Neural progenitor cell (in vitro differentiated cells): ENCODE results near the gene NSMF. TPM values are rescaled to one million over a fixed set of nuclear protein-coding genes. Genes with fewer than 3 reads are reported as not detected.

Experiments
- DNase-seq: peaks from one replicate; pipeline ENCODE4 v3.0.0-alpha.2; 2016; ENCODE audit warnings: low spot score
- H2AFZ ChIP-seq: fragments of 200-600 bp; sonication (generic); replicated peaks from 2 replicates; pipeline ENCODE4 v1.6.1; 2016; ENCODE audit warnings: antibody characterized with exemption
- H3F3A ChIP-seq: fragments of 200-600 bp; sonication (generic); 2 replicates; pipeline ENCODE4 v1.6.1; 2016; ENCODE audit warnings: antibody characterized with exemption, low read depth
- H3K27ac ChIP-seq: fragments of 200-600 bp; sonication (generic); 2 replicates; pipeline ENCODE4 v1.5.1; 2016; ENCODE audit warnings: mild to moderate bottlenecking
- H3K27me3 ChIP-seq: fragments of 200-600 bp; sonication (generic); 2 replicates; pipeline ENCODE4 v1.6.1; 2016; ENCODE audit warnings: mild to moderate bottlenecking, moderate library complexity
- H3K36me3 ChIP-seq: fragments of 200-600 bp; sonication (generic); 2 replicates; pipeline ENCODE4 v1.5.1; 2016
- H3K4me1 ChIP-seq: fragments of 200-600 bp; sonication (generic); 2 replicates; pipeline ENCODE4 v1.6.1; 2016; ENCODE audit warnings: mixed run types
- H3K4me2 ChIP-seq: fragments of 200-600 bp; sonication (generic); 2 replicates; pipeline ENCODE4 v1.6.1; 2016
- H3K4me3 ChIP-seq: fragments of 200-600 bp; sonication (generic); 2 replicates; pipeline ENCODE4 v1.5.1; 2016
- H3K79me2 ChIP-seq: fragments of 200-600 bp; sonication (generic); 2 replicates; pipeline ENCODE4 v1.6.1; 2016; ENCODE audit warnings: low read depth
- H3K9ac ChIP-seq: fragments of 200-600 bp; sonication (generic); 2 replicates; pipeline ENCODE4 v1.6.1; 2016
- H3K9me3 ChIP-seq: fragments of 200-600 bp; sonication (generic); 2 replicates; pipeline ENCODE4 v1.5.1; 2016; ENCODE audit warnings: low read depth
- H4K20me1 ChIP-seq: fragments of 200-600 bp; sonication (generic); 2 replicates; pipeline ENCODE4 v1.6.1; 2016; ENCODE audit warnings: low read depth
- H3K27ac Mint-ChIP-seq: 3 replicates; pipeline ENCODE4 v1.8.0; 2021; ENCODE audit warnings: mixed read lengths
- H3K27me3 Mint-ChIP-seq: 2 replicates; pipeline ENCODE4 v1.8.0; 2022; ENCODE audit warnings: low read depth, mild to moderate bottlenecking, inconsistent platforms, moderate library complexity, mixed read lengths; ENCODE audit not compliant: insufficient read depth
- H3K36me3 Mint-ChIP-seq: 3 replicates; pipeline ENCODE4 v1.8.0; 2021; ENCODE audit warnings: mixed read lengths
- H3K4me1 Mint-ChIP-seq: 3 replicates; pipeline ENCODE4 v1.8.0; 2021; ENCODE audit warnings: mixed read lengths
- H3K4me3 Mint-ChIP-seq: 3 replicates; pipeline ENCODE4 v1.8.0; 2021; ENCODE audit warnings: mild to moderate bottlenecking, moderate library complexity, mixed read lengths
- H3K9me3 Mint-ChIP-seq: 3 replicates; pipeline ENCODE4 v1.8.0; 2020; ENCODE audit warnings: mixed read lengths
- CTCF ChIP-seq: fragments of 200-600 bp; sonication (generic); IDR thresholded peaks from 2 replicates; pipeline ENCODE4 v1.5.1; 2017; ENCODE audit warnings: antibody characterized with exemption, mild to moderate bottlenecking
- EZH2 ChIP-seq: fragments of 200-600 bp; sonication (generic); IDR thresholded peaks from 2 replicates; pipeline ENCODE4 v1.6.1; 2017; ENCODE audit warnings: antibody characterized with exemption, mild to moderate bottlenecking, moderate library complexity
- EZH2phosphoT487 ChIP-seq: fragments of 200-600 bp; sonication (generic); IDR thresholded peaks from 2 replicates; pipeline ENCODE4 v1.6.1; 2017; ENCODE audit warnings: antibody characterized with exemption
- total RNA-seq: library from RNA; depleted of rRNA; stranded (reverse); fragments of >200 nt; gene quantifications from 2 replicates; pipeline ENCODE4 v1.2.3, GENCODE V29; 2015; ENCODE audit warnings: low replicate concordance

NSMF gene
- total RNA-seq, 1 donor from 2014 or later: 17.1 TPM

- no peak overlapping the region for H3K4me3 ChIP-seq
- no peaks in the 10 kb centered on the region for H4K20me1 ChIP-seq
- Mint-ChIP-seq H3K9me3 (no peaks in the 10 kb centered on the region), H3K27me3 (peaks cover 11% of the 10 kb centered on the region), H3K36me3 (peaks cover 2% of the 10 kb centered on the region), H3K4me1 (peaks cover 26% of the 10 kb centered on the region), H3K4me3 (no peak overlapping the region), H3K27ac (no peak overlapping the region)
- H3K4me2 ChIP-seq: no peak overlapping the region
- H3K36me3 ChIP-seq: no peaks in the 10 kb centered on the region
- H3K9ac ChIP-seq: no peak overlapping the region
- no peaks in the 10 kb centered on the region for H3K79me2 ChIP-seq
- no peak for TF ChIP-seq CTCF
- no peak for TF ChIP-seq EZH2
- no peak for TF ChIP-seq EZH2phosphoT487
- no peaks in the 10 kb centered on the region for H3K4me1 ChIP-seq
- H3K27me3 ChIP-seq: peaks cover 30% of the 10 kb centered on the region
- H3K27ac ChIP-seq: no peak overlapping the region
- no peak for DNase-seq
- no peaks in the 10 kb centered on the region for H3K9me3 ChIP-seq
- no peak overlapping the region for H2AFZ ChIP-seq
- H3F3A ChIP-seq: peaks cover 21% of the 10 kb centered on the region
These were observed 14.9 kb downstream of the NSMF start for GRCh38 chr9:137444106-137444790.

DNA sequence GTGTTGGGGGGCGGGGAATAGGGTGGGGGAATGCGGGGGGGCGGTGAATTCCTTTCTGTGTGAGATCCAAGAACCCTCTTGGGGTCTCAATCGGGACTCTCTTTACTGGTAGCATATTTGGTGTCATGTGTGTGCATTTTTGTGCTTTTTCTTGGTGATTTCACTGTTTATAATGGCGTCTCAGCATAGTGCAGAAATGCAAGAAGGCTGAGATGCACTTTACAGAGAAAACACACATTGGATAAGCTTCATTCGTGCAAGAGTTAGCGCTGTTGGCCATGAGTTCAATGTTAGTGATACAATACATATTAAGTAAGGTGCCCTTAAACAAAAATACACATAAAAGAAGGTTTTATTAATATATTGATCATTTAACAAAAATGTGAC lies 17.2 kb downstream of the NSMF start:
- no peak overlapping the region for H3K27ac Mint-ChIP-seq
- peak overlapping the region; percentile 60 for H3K4me3 ChIP-seq
- no peak overlapping the region for H2AFZ ChIP-seq

GRCh38 chr9:137441289-137441934 lies 17.7 kb downstream of the NSMF start, which contains the start of gene ENTPD8:
Gene ENTPD8, minus strand, starts transcription at chr9:137441357. Its CDS starts 3,072 bp downstream, at chr9:137438285.
- peak within 1 kb of the TSS; percentile 89 for H3K4me2 ChIP-seq
- no peaks in the 10 kb centered on the region for H3K9me3 ChIP-seq
- Mint-ChIP-seq H3K27ac (no peak within 1 kb of the TSS), H3K36me3 (no peaks in the 10 kb centered on the region), H3K4me3 (peak within 1 kb of the TSS; percentile 83), H3K27me3 (peaks cover 11% of the 10 kb centered on the region), H3K9me3 (no peaks in the 10 kb centered on the region), H3K4me1 (peaks cover 16% of the 10 kb centered on the region)
- H3K4me3 ChIP-seq: peak within 1 kb of the TSS; percentile 60
- no peaks in the 10 kb centered on the region for H3K79me2 ChIP-seq
- DNase-seq: peak; percentile 87
- no peaks in the 10 kb centered on the region for H3K4me1 ChIP-seq
- H4K20me1 ChIP-seq: no peaks in the 10 kb centered on the region
- no peaks in the 10 kb centered on the region for H3K36me3 ChIP-seq
- no peak for TF ChIP-seq EZH2
- H2AFZ ChIP-seq: no peak within 1 kb of the TSS
- peaks cover 30% of the 10 kb centered on the region for H3K27me3 ChIP-seq
- H3K27ac ChIP-seq: no peak within 1 kb of the TSS
- peaks cover 20% of the 10 kb centered on the region for H3F3A ChIP-seq
- no peak within 1 kb of the TSS for H3K9ac ChIP-seq

More for the DNA sequence above, 17.2 kb downstream of the NSMF start:
- Histone ChIP-seq H3K27ac (no peak overlapping the region), H3K9me3 (no peaks in the 10 kb centered on the region), H4K20me1 (no peaks in the 10 kb centered on the region), H3K4me1 (no peaks in the 10 kb centered on the region), H3K4me2 (peak overlapping the region; percentile 89), H3K27me3 (peaks cover 30% of the 10 kb centered on the region), H3F3A (peaks cover 21% of the 10 kb centered on the region), H3K36me3 (no peaks in the 10 kb centered on the region), H3K79me2 (no peaks in the 10 kb centered on the region), H3K9ac (no peak overlapping the region)
- Mint-ChIP-seq H3K27me3 (peaks cover 11% of the 10 kb centered on the region), H3K9me3 (no peaks in the 10 kb centered on the region), H3K4me1 (peaks cover 21% of the 10 kb centered on the region), H3K36me3 (no peaks in the 10 kb centered on the region), H3K4me3 (peak overlapping the region; percentile 83)
- DNase-seq: no peak
- TF ChIP-seq CTCF (no peak), EZH2 (no peak), EZH2phosphoT487 (no peak)
